Activated CD8-positive, alpha-beta memory T cell treated with anti-CD3 and anti-CD28 coated beads for 48 hours (primary cell): Measurements from ENCODE around the gene TPM1.
"Not testable (repeated sequence)": the region's sequence is repeated elsewhere in the genome, so short reads cannot be mapped to it uniquely, and the experiment has no call there.

Experiments
- DNase-seq, 3 experiments: peaks; one replicate each; pipeline ENCODE4 v3.0.0-alpha.2; 2020; ENCODE audit warnings: low read depth in 2 of 3, low spot score in 2 of 3

The TPM1 gene

DNA sequence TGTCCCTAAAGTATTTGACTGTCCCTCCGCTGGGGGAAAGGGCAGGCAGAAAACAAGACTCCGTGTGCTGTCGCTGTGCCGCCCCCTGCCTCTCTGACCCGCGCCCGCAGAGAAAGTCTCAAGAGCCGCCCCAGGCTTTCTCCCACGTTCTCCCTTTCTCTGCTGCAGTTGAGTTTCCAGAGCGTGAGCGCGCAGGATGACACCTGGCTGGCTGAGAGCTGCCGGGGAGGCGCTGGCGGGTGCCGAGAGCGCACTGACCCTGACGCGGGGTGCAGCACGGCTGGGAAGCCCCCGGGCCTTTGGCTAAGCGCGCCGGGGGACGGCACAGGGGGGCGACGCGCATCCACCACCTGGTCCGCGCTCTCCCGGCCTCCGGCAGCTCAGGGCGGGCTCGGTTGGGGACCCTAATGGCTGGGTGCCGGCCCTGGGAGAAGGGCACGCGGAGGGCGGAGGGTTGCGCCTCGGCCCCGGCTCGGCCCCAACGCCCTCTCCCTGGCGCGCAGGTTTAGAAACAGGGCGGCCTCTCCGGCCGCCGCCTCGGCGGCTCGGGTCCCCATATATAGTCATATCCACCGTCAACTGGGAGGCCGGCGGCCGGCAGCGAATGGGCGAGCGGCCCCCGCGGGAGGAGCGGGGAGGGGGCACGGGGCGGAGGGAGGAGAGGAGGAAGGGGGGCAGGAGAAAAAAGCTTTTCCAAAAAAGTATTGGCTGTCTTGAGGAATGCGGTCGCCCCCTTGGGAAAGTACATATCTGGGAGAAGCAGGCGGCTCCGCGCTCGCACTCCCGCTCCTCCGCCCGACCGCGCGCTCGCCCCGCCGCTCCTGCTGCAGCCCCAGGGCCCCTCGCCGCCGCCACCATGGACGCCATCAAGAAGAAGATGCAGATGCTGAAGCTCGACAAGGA is at the start of gene TPM1:
TPM1 (plus strand) TSS at position 774 of the 903 bp plus-strand sequence; CDS start at position 857, 83 bp downstream.
- DNase-seq = no peak

DNA sequence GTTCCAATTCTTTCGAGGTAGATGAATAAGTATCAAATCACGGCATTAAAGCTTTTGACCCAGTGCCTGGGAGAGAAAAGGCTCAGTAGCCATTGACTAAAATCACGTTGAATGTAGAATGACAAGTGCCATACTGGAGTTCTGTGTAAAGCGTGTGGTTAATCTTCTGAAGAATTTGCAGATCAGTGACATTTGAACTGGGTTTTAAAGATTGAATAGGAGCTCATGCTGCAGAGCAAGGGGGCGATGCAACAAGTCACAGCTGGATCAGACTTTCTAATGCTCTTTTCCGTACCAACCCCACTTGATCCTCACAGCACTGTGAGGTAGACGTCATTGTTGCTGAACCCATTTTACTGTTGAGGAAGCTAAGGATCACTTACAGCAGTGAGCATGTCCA is 49.5 kb upstream of the TPM1 start:
- DNase-seq = no peak

DNA sequence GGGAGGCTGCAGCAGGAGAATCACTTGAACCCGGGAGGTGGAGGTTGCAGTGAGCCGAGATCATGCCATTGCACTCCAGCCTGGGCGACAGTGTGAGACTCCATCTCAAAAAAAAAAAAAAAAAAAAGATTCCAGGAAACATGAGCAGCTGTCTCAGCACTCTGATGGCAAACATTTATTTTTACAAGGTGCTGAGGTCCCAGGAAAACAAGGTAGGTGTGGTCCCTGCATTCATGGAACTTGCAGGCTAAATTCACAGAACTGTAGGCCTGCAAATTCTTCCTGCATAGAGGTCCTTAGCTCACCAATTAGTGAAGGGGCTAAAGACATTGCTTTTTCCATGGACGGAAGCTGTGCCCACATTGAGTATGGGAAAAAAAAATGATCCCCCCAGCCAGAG is 48.9 kb upstream of the TPM1 start:
- DNase-seq = not testable (repeated sequence)

DNA sequence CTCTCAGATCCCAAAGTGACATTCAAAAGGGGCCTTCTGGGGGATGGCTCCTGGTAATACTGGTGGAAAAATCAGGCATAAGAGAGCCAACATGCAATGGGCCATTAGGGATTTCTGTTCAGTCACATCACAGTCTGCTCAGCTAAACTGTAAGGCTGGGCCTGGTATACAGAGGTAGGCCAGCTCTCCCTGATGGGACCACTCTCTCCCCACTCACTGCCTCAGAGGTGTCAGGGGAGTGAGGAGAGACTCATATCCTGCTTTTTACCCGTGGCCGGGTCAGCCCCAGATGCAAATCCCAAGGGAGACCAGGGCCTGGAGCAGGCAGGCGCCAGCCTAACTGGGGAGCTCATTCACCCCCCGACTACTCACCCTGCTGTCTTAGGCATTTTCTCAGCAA is 48.1 kb upstream of the TPM1 start:
- DNase-seq = no peak

DNA sequence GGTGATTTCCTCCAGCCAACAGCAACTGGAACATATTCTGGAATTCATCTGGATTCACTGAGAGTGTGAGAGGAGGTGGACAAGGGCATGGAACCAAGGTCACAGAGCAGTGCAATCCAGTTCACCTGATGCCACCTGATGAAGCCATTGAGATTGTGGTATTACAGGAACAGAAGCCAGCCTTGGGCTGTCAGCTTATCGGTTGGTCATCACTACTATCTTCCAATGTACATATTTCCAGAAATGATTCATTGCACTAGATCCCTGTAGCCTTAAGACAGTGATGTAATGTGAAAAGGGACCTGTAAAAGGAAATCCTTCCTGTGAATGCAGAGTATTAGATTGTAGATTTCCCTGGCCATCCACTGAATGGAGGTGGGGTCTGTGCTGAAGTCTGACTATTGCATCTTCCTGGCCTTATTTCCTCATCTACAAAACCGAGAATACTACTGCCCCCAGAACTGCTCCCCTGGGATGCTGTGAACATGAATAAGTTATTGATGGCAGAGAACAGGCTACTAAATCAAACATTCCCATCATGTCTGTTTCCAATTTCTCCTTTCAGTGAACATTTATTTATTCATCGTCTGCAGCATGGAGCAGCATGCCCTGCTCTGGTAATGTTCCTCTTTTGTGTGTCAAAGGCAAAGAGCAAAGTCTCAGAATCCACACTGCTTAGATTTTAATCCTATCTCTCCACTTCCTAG is 47.4 kb upstream of the TPM1 start:
- no peak for DNase-seq

DNA sequence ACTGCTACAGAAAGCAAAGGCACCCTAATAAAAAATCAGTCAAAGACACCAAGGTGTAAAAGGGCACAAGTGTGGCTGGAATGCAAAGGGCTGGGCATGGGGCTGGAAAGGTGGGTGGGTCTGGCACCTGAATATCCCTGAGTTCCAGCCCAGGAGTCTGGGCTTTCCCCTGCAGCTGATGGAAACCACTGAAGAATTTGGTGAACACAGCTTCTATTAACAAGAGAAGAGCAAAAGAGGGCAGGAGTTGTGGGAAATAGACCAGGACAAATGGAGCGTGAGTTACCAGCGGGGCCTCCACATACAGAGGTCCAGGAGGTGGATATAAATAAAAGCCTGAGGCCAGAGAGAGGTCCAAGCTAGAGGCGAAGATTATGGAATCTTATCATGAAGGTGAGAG is 45.1 kb upstream of the TPM1 start:
- no peak for DNase-seq

DNA sequence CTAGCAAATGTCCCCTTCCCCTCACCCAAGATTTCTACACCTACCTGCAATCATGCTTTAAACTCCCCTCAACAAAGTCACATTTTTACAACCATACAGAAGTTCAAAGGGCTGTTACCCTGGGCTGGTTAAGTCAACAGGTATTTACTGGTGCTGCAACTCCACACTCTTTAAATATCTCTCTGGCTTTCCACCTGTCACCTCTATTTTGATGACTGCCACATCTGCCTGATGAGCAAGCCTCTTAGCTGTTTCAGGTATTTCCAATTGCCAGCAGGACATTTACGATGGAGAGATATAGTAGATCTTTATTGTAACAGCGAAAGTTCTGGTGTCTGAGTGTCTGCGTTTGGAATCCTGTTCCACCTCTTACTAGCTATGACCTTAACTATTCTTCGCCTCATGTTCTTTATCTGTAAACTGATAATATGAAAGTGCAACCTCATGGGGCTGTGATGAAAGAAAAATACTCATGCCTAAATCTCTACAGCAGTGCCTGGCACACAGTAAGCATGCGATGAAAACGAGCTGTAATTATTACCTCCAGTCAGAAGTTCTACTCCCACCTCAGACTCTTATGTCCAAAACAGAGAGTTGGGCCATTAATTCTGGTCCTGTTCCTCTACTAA is 44.2 kb upstream of the TPM1 start:
- DNase-seq = no peak

DNA sequence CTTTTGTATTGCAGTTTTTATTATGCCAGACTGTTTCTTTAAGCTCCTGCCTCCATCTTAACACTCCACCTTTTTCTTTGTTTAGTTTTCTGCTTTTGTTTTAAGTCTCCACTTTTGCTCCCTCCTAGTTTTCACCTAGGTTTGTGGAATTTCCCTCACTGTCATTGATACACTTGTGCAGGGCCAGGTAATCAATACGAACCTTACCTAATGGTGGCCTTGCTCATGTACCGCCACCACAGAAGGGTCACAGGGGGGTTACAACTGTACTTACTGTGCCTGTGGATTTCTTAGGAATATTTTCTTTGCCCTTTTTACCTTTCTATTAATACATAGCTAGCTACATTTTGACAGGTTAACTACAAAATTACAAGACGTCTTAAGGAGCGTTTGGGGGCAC is 43.4 kb upstream of the TPM1 start:
- no peak for DNase-seq

DNA sequence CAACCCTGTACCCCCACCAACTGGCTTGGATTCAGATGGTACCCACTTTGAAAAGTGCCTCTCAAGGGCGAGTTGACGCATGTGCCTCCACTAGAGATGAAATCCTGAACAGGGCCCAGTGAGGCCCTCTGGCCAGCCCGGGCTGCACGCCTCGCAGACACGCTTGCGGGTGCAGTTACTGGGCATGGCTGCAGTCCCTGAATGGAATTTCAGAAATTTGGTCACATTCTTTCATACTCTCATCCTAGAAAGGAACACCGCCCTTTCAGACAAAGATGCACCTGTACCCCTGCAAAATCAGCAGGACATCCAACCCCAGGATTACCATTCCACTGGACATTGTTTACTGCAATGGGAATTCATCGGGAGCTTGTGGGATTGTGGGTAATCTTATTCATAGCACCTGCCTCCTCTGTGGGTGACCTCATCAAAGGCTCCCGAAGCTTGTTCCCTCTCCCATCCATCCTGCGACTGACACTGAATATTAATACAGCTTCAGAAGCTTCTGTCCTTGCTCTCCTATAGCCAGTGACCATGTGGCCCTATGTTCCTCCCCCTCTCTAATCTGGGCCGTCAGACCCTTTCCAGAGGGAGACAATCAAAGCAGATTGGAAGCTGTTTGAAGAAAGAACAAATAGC is 42.5 kb upstream of the TPM1 start:
- DNase-seq = no peak

DNA sequence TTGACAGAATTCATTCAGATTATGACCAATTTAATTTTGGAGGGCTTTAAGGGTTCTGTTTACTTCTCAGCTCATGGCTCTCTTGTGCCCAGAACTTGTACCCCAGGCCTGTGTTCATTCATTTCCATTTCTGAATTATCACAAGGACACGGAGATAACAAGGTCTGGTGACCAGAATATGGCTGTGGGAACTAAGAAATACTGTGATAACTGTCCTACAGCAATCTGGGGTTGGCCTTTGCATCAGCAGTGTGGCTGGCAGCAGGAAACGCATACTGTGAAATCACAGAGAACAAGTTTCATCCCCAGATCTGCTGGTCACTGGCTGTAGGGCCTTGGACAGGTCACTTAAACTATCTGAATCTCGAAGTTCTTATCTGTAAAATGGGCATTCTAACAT is 41.8 kb upstream of the TPM1 start:
- no peak for DNase-seq

DNA sequence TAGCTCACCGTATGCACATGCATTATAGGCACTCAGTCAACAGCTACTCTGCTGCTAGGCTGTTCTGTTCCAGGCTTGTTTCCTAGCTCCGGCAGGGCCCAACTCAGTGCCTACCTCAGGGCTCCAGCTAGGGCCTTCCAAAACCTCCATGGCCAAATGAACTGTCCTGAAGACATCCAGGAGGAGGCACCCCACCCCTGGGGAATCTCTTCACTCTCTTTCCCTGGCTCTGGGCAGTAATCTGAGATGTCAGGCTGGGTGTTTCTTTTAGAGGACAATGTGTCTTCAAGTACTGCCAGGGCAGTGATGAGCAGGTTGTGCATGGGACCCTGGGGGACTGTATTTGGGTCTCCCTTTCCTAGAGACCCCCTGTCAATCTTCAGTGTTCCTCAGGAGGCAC is 38.3 kb upstream of the TPM1 start:
- DNase-seq = no peak

DNA sequence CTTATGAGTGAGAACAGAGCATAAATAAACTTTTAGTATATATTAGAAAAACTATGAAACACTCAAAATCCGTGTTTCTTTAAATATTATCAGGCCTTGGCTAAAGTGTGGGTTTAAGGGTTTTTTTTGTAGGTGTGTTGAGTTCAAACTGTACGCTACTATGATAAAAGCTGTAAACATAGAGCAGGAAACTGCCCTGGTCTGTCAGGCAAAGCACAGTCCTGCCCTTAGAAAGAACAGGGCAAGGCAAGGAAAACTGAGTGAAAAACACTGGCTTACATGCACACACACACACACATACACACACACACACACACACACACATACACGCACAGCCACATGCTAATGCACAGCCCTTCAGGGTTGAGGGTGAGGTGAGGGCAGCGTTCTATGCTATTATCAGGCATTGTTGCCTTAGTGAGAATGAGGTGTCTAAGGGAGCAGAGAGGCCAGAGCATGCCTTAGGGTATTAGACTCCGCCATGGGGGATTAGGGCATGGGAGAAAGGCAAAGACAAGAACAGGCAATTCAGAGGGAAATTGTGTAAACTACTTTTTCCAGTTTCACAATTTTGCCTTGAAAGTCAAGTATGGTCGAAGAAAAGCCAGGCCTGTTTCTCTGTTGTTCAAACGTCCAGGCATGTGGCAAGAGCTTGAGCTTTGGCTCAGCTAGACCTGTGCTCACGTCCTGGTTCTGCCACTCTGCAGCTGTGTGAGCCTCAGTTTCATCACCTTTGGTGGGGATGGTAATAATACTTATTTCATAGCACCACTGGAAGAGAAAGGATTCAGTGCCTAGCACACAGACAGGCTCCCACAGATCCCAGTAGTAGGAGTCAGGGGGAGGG is 36.3 kb upstream of the TPM1 start:
- no peak for DNase-seq

DNA sequence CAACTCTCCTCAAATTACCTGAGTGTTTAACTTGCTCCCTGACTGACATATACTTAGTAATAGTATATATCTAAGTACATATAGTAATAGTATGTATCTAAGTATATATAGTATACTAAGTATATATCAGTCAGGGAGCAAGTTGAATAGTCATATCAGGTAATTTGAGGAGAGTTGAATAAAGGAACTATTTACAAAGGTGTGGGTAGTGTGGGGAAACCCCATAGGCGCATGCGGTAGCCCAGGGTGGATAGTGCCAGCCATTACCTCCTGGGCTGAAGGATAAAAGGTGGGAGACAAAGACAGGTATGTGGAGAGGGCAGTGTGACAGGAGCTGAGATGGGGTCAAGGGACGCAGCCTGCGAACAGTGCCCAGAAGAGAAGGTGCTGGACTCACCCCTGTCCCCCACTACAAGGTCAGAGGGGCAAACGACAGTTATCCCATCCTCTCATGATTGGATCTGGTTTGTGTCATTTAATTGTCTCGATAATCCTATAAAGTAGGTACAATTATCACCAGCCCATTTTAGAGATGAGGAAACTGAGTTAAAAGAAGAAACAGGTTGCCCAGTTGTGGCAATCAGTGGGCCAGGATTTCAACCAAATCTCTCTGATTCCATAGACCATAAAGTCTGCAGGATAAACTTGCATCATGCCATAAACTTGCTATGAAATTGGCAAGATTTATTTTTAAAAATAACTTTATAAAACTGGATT is 34.1 kb upstream of the TPM1 start:
- no peak for DNase-seq

DNA sequence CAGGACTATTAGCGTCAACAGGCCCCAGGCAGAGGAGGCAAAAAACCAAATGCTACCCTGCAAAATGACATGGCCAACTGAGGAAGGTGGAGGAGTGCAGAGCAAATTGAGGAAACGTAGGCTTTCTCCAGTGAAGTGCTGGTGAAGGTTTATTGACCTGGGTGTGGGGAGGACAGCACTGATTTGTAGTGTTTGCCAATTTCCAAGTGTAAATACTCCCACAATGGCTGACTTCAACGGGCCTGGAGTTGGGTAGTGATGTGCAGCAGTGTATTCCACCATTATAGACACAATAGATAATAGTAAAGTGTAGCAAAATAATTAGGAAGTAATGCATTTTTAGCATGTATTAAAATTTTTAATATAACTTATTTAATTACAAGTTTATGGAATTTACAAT is 32.2 kb upstream of the TPM1 start:
- DNase-seq = no peak

DNA sequence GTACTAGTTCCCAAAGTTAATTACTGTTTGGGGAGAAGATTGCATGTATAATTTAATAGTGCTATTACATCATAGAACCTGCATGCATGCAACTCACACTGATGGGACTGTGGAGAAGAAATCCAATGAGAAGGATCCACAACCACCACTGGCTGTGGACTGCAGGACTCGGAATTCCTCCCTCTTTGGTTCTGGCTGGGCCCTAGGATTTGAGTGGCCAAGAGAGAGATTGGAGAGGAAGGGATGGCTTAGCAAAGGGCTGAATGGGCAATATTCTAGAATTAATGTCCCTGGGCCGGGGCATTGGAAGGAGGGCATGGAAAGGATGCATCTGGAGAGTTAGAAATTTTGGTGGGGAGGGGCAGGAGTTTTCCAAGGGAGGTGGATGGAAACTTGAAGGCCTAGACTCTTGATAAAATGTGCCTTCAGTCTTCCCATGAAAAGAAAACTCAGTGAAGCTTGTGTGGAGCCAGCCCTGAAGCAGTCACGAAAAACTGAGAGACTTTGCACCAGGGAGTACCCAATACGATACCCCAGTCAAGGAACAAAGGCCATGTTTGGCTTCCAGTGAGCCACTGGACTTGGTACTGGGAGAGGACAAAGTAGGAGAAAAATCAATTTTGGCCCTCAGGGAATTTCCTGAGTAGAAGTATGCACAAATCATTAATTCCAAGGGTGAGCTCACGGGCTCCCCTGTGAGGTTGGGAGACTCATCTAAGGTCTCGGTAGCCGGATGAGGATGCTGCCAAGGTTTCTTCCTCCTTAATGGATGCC is 31.4 kb upstream of the TPM1 start:
- no peak for DNase-seq

DNA sequence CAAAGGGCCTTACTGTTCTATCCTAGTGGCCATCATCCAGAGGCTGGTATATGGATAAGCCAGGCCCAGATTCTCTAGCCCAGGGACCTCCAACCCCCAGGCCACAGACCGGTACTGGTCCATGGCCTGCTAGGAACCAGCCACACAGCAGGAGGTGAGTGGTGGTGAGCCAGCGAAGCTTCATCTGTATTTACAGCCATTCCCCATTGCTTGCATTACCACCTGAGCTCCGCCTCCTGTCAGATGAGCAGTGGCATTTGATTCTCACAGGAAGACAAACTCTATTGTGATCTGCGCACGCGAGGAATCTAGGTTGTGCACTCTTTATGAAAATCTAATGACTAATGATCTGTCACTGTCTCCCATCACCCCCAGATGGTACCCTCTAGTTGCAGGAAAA is 30.1 kb upstream of the TPM1 start:
- no peak for DNase-seq

DNA sequence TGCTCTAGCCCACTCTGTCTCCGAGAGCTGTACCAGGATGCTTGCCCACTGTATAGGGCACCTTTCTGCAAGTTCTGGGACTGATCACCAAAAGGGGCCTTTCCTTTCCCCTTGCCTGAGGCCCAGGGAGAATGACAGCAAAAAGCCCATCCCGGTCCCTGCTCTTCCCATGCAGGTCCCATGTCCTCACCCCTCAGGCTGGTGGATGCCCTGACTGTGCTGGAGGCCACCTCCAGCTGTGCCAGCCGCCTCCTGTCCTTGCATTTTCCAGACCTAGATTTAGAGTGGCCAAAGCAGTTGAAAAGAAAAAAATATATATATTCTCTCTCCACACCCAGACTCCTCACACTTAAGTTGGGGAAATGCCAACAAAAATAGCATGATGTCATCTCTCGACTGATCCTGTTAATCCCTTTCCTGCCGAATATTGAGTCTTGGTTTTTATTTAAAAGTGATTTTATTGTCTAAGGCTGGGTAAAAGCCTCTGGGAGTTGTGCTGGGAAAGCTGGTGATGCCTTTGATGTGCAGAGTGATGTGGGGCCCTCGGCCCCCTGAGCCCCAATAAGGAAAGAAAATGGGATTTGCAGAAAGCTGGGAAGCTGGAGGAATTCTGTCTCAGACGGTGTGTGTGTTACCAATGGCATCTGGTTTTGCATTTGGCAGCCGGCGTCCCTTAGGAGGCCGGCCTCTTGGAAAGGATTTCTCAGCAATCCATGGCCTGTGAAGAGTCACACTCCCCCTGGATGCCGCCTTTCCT is 29.3 kb upstream of the TPM1 start:
- no peak for DNase-seq

DNA sequence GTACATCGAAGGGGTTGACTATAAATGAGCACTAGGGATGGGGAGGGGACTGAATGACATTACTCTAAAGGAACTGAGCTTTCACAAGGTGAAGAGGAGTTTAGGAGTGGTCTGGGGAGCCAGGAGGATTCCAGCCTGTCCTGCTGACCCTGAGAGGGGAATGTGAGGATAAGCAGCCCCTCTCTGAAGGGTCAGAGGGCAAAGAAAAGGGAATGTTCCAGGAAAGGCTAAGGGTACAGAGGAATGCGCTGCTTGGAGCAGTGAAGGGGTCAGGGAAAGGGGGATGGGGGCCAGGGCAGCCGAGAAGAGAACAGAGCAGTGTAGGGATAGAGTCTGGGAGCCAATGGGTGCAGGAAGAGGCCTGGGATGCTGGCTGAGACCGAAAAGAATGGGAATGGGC is 28.0 kb upstream of the TPM1 start:
- DNase-seq = no peak

DNA sequence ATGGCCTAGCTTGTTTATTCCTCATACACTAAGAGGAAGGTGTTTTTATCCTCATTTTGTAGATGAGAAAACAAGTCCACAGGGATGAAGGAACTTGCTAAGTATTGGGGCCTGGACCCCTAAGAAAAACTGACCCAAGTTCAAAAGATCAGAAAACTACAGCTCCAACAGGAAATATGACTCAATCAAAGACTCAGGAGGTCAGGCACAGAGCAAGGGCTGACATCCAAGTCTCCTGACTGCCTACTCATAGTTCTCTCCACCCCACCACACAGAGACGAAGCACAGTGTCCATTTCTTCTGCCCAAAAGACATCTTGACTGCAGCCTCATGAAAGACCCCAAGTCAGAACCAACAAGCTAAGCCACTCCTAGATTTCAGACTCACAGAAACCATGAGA is 26.9 kb upstream of the TPM1 start:
- DNase-seq = no peak
